ENCODE measurements around the gene SPECC1. TPM values are rescaled to one million over a fixed set of nuclear protein-coding genes. Genes with fewer than 3 reads are reported as not detected.

Gene SPECC1
- total RNA-seq, 1 experiment from 2014 or later, result 43.5 TPM

- ChIA-PET CTCF (no interaction called here), RAD21 (ENCODE audit: low non-redundant PET in 1 of 2, low total read pairs in 2 of 2, uncharacterized antibody in 2 of 2, unreplicated experiment in 2 of 2) (no interaction called here), POLR2A (no interaction called here)
- Histone ChIP-seq H3K4me1 (ENCODE audit: control insufficient read depth in 1 of 2, insufficient read depth in 2 of 2, low read length in 2 of 2) (no peaks in the 10 kb centered on the region), H3K9me3 (ENCODE audit: control insufficient read depth in 1 of 2, insufficient read depth in 1 of 2, low read depth in 1 of 2, low read length in 2 of 2) (no peaks in the 10 kb centered on the region), H3K79me2 (ENCODE audit: insufficient read depth, low read length) (no peaks in the 10 kb centered on the region), H3K4me3 (replicated peaks in 1 of 2; ENCODE audit: low read depth in 1 of 2, low read length in 2 of 2) (no peak overlapping the region), H2AFZ (ENCODE audit: low read depth, low read length, poor library complexity, severe bottlenecking) (no peak overlapping the region), H3K36me3 (ENCODE audit: control insufficient read depth in 1 of 2, insufficient read depth in 2 of 2, low read length in 2 of 2) (no peaks in the 10 kb centered on the region), H3K4me2 (ENCODE audit: low read length) (no peak overlapping the region), H3K9me2 (ENCODE audit: insufficient read depth) (no peaks in the 10 kb centered on the region), H3K9ac (ENCODE audit: low read length) (no peak overlapping the region), H3K27me3 (ENCODE audit: insufficient read depth, low read length) (no peaks in the 10 kb centered on the region), H4K20me1 (ENCODE audit: insufficient read depth) (no peaks in the 10 kb centered on the region), H3K27ac (ENCODE audit: low read depth, low read length) (no peak overlapping the region)
- BruUV-seq (replicated peaks), result no TSS peak
- intact Hi-C loops (cut with micrococcal nuclease), result no loop called here
- no peak for TF ChIP-seq ZNF274 (IDR thresholded peaks at IDR 0.05; ENCODE audit: low read depth, low read length)
- TF ChIP-seq EZH2 (IDR thresholded peaks at IDR 0.05), result no peak
- no peak for TF ChIP-seq JUND (IDR thresholded peaks at IDR 0.05)
- TF ChIP-seq EGR1 (IDR thresholded peaks at IDR 0.05; ENCODE audit: low read depth), result no peak
- TF ChIP-seq TCF7L2 (IDR thresholded peaks at IDR 0.05; ENCODE audit: borderline replicate concordance, extremely low read depth, insufficient read depth, insufficient read length), result no peak
- TF ChIP-seq SIN3A (IDR thresholded peaks at IDR 0.05; ENCODE audit: low read depth), result no peak
- TF ChIP-seq CTCF (IDR thresholded peaks at IDR 0.05 in 2 of 3, conservative IDR thresholded peaks at IDR 0.05 in 1 of 3; ENCODE audit: borderline replicate concordance in 1 of 3, insufficient read depth in 1 of 3, low read depth in 2 of 3, low read length in 2 of 3), result no peak
- no peak for TF ChIP-seq RAD21 (IDR thresholded peaks at IDR 0.05; ENCODE audit: low read depth)
- no peak for TF ChIP-seq EZH2phosphoT487 (IDR thresholded peaks at IDR 0.05; ENCODE audit: borderline replicate concordance)
- TF ChIP-seq YY1 (IDR thresholded peaks at IDR 0.05; ENCODE audit: extremely low read depth, insufficient replicate concordance, low read depth, low read length), result no peak
- ATAC-seq (no peak), DNase-seq (ENCODE audit: low read depth, low spot score) (no peak)
These were observed 71.4 kb downstream of the SPECC1 start for GRCh38 chr17:20080513-20080912.

Measured in HCT116 (cell line).